GM13976 (cell line): Measurements from ENCODE around the gene PLP2.

ENCODE experiments used
- DNase-seq: peaks from one replicate; pipeline ENCODE4 v3.0.0; 2012; ENCODE audit warnings: low spot score
- CTCF ChIP-seq: IDR thresholded peaks from 2 replicates; pipeline ENCODE4 v1.5.1; 2012; ENCODE audit warnings: borderline replicate concordance, mild to moderate bottlenecking; ENCODE audit not compliant: insufficient read depth; ENCODE audit errors: extremely low read depth, missing control alignments, control extremely low read depth
- in situ Hi-C: fragments of 300-500 bp; cut with MboI; formaldehyde crosslinking; loops from one replicate; pipeline ENCODE4 v1.12.0; 2022; ENCODE audit warnings: low sequenced_read_pairs, mixed read lengths, inconsistent platforms; ENCODE audit not compliant: unreplicated experiment

Gene PLP2

GRCh38 chrX:49193542-49193964, 21.9 kb downstream of the PLP2 start:
- no peak for DNase-seq
- TF ChIP-seq CTCF, result no peak
- in situ Hi-C loops, result no loop called here

GRCh38 chrX:49197543-49198087, 25.9 kb downstream of the PLP2 start:
- DNase-seq, result no peak
- TF ChIP-seq CTCF, result no peak
- in situ Hi-C loops, result no loop called here

- no peak for TF ChIP-seq CTCF
- DNase-seq, result no peak
- in situ Hi-C loops, result no loop called here
Measured at GRCh38 chrX:49198540-49199314, 27.0 kb downstream of the PLP2 start.

GRCh38 chrX:49199315-49199595, 27.6 kb downstream of the PLP2 start:
- in situ Hi-C loops, result no loop called here
- no peak for TF ChIP-seq CTCF

GRCh38 chrX:49199906-49200771, 28.4 kb downstream of the PLP2 start, which contains the start of gene SYP:
SYP (minus strand) TSS chrX:49200193; CDS start chrX:49200186, 7 bp downstream.
- no peak for TF ChIP-seq CTCF
- in situ Hi-C loops, result no loop called here
- DNase-seq, result peak; percentile 93

More at GRCh38 chrX:49199315-49199595, 27.6 kb downstream of the PLP2 start:
- DNase-seq, result no peak

- in situ Hi-C loops, result no loop called here
- TF ChIP-seq CTCF, result no peak
Measured at GRCh38 chrX:49202022-49202421, 30.3 kb downstream of the PLP2 start.

More at GRCh38 chrX:49202022-49202421, 30.3 kb downstream of the PLP2 start:
- no peak for DNase-seq
